Esophagus squamous epithelium (tissue), 4 donors: ENCODE measurements around the gene RFNG.
A peak's percentile ranks its signal among the peaks of the same experiment; 100 is the strongest.

ENCODE experiments used
- POLR2A ChIP-seq, 4 donors: fragments of 450-650 bp; IDR thresholded peaks; one replicate each; pipeline ENCODE4 v1.6.1; 2017; ENCODE audit warnings: antibody characterized with exemption in 4 of 4, mild to moderate bottlenecking in 4 of 4, moderate library complexity in 3 of 4
- TF ChIP-seq, protein P1 (sequence below), 6 experiments: fragments of 450-650 bp in 4 of 6; fragments of 200-600 bp in 2 of 6; sonication (generic) in 2 of 6; IDR thresholded peaks; one replicate each; pipeline ENCODE4 v1.5.1; 2016 to 2019; ENCODE audit warnings: antibody characterized with exemption in 6 of 6, mild to moderate bottlenecking in 4 of 6, moderate library complexity in 4 of 6

DNA sequence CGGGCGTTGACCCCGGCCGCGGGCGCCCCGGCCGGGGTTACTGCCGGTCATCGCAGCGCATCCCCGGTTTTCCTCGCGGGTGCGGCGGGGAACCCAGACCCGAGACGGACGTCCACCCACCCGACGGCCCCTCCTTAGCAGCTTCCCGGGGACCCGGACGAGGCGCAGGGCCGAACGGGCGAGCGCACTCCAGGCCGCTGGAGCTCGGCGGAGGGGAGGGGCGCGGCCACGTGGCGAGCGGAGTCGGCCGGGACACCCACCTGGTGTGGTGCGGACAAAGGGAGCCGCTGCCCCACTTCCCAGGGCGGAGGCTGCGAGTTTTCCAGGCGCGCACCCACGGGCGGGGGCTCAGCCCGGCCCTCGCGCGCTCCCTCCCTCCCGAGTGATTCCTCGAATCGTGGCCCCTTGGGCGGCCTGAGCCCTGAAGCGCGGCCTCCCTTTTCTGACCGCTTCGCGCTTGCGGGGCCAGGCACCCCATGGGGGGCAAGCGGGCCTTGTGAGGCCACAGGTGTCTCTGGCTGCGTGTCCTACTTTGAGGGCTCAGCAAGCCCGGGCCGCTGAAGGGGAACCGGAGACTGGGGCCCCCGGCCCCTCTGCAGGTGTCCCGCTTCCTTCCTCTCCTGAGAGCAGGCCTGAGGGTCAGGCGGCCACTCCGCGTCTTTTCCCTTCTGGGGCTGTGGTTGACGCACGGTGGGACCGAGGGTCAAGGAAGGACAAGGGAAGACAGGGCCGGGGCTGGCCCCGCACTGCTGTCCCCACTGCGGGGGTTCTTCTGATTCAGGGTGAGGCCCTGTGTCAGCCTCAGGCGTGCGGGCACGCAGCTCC is 47.5 kb upstream of the RFNG start:
- TF ChIP-seq, protein P1, sequence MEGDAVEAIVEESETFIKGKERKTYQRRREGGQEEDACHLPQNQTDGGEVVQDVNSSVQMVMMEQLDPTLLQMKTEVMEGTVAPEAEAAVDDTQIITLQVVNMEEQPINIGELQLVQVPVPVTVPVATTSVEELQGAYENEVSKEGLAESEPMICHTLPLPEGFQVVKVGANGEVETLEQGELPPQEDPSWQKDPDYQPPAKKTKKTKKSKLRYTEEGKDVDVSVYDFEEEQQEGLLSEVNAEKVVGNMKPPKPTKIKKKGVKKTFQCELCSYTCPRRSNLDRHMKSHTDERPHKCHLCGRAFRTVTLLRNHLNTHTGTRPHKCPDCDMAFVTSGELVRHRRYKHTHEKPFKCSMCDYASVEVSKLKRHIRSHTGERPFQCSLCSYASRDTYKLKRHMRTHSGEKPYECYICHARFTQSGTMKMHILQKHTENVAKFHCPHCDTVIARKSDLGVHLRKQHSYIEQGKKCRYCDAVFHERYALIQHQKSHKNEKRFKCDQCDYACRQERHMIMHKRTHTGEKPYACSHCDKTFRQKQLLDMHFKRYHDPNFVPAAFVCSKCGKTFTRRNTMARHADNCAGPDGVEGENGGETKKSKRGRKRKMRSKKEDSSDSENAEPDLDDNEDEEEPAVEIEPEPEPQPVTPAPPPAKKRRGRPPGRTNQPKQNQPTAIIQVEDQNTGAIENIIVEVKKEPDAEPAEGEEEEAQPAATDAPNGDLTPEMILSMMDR (IDR thresholded peaks at IDR 0.05): peak in 2 of 6 experiments; percentile 2 to 4
- no peak for TF ChIP-seq POLR2A (IDR thresholded peaks at IDR 0.05)
